ENCODE measurements around the gene NCAM1.

The NCAM1 gene

GRCh38 chr11:113275602-113276001 lies 314.4 kb downstream of the NCAM1 start:
- Histone ChIP-seq H3K4me2 (ENCODE audit: insufficient read depth, low read length) (no peak overlapping the region), H3K27ac (ENCODE audit: low read length) (no peak overlapping the region), H2AFZ (ENCODE audit: low read depth, low read length) (no peak overlapping the region), H3K4me3 (ENCODE audit: low read depth in 1 of 2, low read length in 2 of 2) (no peak overlapping the region), H4K20me1 (ENCODE audit: insufficient read depth, low read length) (no peaks in the 10 kb centered on the region), H3K9ac (ENCODE audit: low read depth, low read length) (no peak overlapping the region), H3K27me3 (ENCODE audit: insufficient read depth, low read length, poor library complexity) (no peaks in the 10 kb centered on the region), H3K79me2 (ENCODE audit: insufficient read depth, low read length) (no peaks in the 10 kb centered on the region), H3K36me3 (ENCODE audit: insufficient read depth, low read length) (no peaks in the 10 kb centered on the region), H3K4me1 (ENCODE audit: insufficient read depth, low read length) (no peaks in the 10 kb centered on the region), H3K9me3 (ENCODE audit: insufficient read depth, low read length, severe bottlenecking) (no peaks in the 10 kb centered on the region)
- DNase-seq (no peak), ATAC-seq (ENCODE audit: insufficient read depth, low read depth) (no peak)
- TF ChIP-seq CTCF (IDR thresholded peaks at IDR 0.05; ENCODE audit: borderline replicate concordance, extremely low read depth, low read length, poor library complexity, severe bottlenecking) (no peak), EZH2 (IDR thresholded peaks at IDR 0.05; ENCODE audit: borderline replicate concordance, low read depth, low read length, severe bottlenecking) (no peak)

DNA sequence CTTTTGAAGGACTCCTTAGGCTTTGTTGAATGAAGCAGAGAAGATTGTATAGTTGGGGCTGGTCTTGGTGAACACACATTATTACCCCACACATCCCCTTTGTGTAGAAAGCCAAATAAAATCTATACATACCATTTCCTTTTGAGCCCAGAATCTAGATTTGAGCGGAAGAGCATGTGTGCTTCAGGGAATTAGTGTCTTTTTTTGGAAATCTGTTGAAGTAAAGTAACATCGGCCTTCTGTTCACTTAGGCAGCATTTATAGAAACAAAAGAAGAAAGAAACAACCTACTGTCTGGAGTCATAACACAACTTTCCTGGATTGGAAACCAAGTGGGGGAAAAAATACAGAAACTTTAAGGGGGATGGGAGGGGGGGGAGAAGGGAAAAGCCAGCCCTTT lies 315.2 kb downstream of the NCAM1 start:
- Histone ChIP-seq H3K27ac (ENCODE audit: low read length) (no peak overlapping the region), H3K36me3 (ENCODE audit: insufficient read depth, low read length) (no peaks in the 10 kb centered on the region), H3K4me3 (ENCODE audit: low read depth in 1 of 2, low read length in 2 of 2) (no peak overlapping the region), H4K20me1 (ENCODE audit: insufficient read depth, low read length) (no peaks in the 10 kb centered on the region), H3K9ac (ENCODE audit: low read depth, low read length) (no peak overlapping the region), H3K27me3 (ENCODE audit: insufficient read depth, low read length, poor library complexity) (no peaks in the 10 kb centered on the region), H3K4me1 (ENCODE audit: insufficient read depth, low read length) (no peaks in the 10 kb centered on the region), H2AFZ (ENCODE audit: low read depth, low read length) (no peak overlapping the region), H3K4me2 (ENCODE audit: insufficient read depth, low read length) (no peak overlapping the region), H3K79me2 (ENCODE audit: insufficient read depth, low read length) (no peaks in the 10 kb centered on the region), H3K9me3 (ENCODE audit: insufficient read depth, low read length, severe bottlenecking) (no peaks in the 10 kb centered on the region)
- DNase-seq (no peak), ATAC-seq (ENCODE audit: insufficient read depth, low read depth) (no peak)
- TF ChIP-seq CTCF (IDR thresholded peaks at IDR 0.05; ENCODE audit: borderline replicate concordance, extremely low read depth, low read length, poor library complexity, severe bottlenecking) (no peak), EZH2 (IDR thresholded peaks at IDR 0.05; ENCODE audit: borderline replicate concordance, low read depth, low read length, severe bottlenecking) (no peak)

GRCh38 chr11:113277907-113278306 lies 316.7 kb downstream of the NCAM1 start:
- Histone ChIP-seq H3K9me3 (ENCODE audit: insufficient read depth, low read length, severe bottlenecking) (no peaks in the 10 kb centered on the region), H2AFZ (ENCODE audit: low read depth, low read length) (no peak overlapping the region), H3K79me2 (ENCODE audit: insufficient read depth, low read length) (no peaks in the 10 kb centered on the region), H4K20me1 (ENCODE audit: insufficient read depth, low read length) (no peaks in the 10 kb centered on the region), H3K4me1 (ENCODE audit: insufficient read depth, low read length) (no peaks in the 10 kb centered on the region), H3K27ac (ENCODE audit: low read length) (no peak overlapping the region), H3K27me3 (ENCODE audit: insufficient read depth, low read length, poor library complexity) (no peaks in the 10 kb centered on the region), H3K36me3 (ENCODE audit: insufficient read depth, low read length) (no peaks in the 10 kb centered on the region), H3K4me3 (ENCODE audit: low read depth in 1 of 2, low read length in 2 of 2) (no peak overlapping the region), H3K9ac (ENCODE audit: low read depth, low read length) (no peak overlapping the region), H3K4me2 (ENCODE audit: insufficient read depth, low read length) (no peak overlapping the region)
- no peak for ATAC-seq (ENCODE audit: insufficient read depth, low read depth)
- TF ChIP-seq CTCF (IDR thresholded peaks at IDR 0.05; ENCODE audit: borderline replicate concordance, extremely low read depth, low read length, poor library complexity, severe bottlenecking): no peak
- TF ChIP-seq EZH2 (IDR thresholded peaks at IDR 0.05; ENCODE audit: borderline replicate concordance, low read depth, low read length, severe bottlenecking): no peak
- no peak for DNase-seq

DNA sequence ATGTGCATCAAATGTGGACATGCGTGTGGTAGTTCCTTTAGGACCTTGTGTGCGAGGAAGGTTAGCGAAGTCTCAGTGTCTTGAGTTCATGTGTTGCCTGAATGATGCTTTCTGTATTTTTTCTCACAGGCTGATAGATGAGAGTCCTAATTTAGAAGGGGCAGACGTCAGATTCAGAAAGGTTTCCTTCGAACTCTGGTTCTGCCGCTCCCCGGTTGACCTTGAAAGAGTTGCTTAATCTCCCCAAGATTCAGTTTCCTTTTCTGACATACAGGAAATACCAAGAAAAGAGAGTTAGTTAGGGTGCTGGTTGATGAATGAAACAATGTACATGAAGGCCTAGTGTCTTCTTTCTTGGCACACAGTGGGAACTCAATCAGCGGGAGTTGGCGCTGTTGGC lies 317.3 kb downstream of the NCAM1 start:
- no peaks in the 10 kb centered on the region for H3K79me2 ChIP-seq (ENCODE audit: insufficient read depth, low read length)
- H3K27ac ChIP-seq (ENCODE audit: low read length): no peak overlapping the region
- no peak for TF ChIP-seq EZH2 (IDR thresholded peaks at IDR 0.05; ENCODE audit: borderline replicate concordance, low read depth, low read length, severe bottlenecking)
- TF ChIP-seq CTCF (IDR thresholded peaks at IDR 0.05; ENCODE audit: borderline replicate concordance, extremely low read depth, low read length, poor library complexity, severe bottlenecking): no peak
- no peak overlapping the region for H2AFZ ChIP-seq (ENCODE audit: low read depth, low read length)
- no peaks in the 10 kb centered on the region for H3K9me3 ChIP-seq (ENCODE audit: insufficient read depth, low read length, severe bottlenecking)
- H3K4me1 ChIP-seq (ENCODE audit: insufficient read depth, low read length): no peaks in the 10 kb centered on the region
- H3K4me2 ChIP-seq (ENCODE audit: insufficient read depth, low read length): no peak overlapping the region
- no peaks in the 10 kb centered on the region for H4K20me1 ChIP-seq (ENCODE audit: insufficient read depth, low read length)
- ATAC-seq (ENCODE audit: insufficient read depth, low read depth) (no peak), DNase-seq (no peak)
- no peaks in the 10 kb centered on the region for H3K36me3 ChIP-seq (ENCODE audit: insufficient read depth, low read length)
- H3K27me3 ChIP-seq (ENCODE audit: insufficient read depth, low read length, poor library complexity): no peaks in the 10 kb centered on the region
- H3K4me3 ChIP-seq (ENCODE audit: low read depth in 1 of 2, low read length in 2 of 2): no peak overlapping the region
- H3K9ac ChIP-seq (ENCODE audit: low read depth, low read length): no peak overlapping the region
